GM12864 (cell line): Measurements from ENCODE around the gene NFIX.

Experiments used
- DNase-seq: peaks from one replicate; pipeline ENCODE4 v3.0.0-alpha.2; 2011; ENCODE audit warnings: low read depth
- H3K4me3 ChIP-seq: 2 replicates; pipeline ENCODE4 v1.5.1; 2011; ENCODE audit warnings: mild to moderate bottlenecking, low read depth, low read length, control low read depth
- CTCF ChIP-seq: IDR thresholded peaks from 2 replicates; pipeline ENCODE4 v1.5.1; 2011; ENCODE audit warnings: low read depth, mild to moderate bottlenecking, moderate library complexity, low read length, control low read depth, inconsistent platforms; ENCODE audit errors: missing control alignments

NFIX gene

GRCh38 chr19:13040232-13040947 lies 45.1 kb downstream of the NFIX start:
- no peak overlapping the region for H3K4me3 ChIP-seq
- no peak for TF ChIP-seq CTCF
- no peak for DNase-seq

DNA sequence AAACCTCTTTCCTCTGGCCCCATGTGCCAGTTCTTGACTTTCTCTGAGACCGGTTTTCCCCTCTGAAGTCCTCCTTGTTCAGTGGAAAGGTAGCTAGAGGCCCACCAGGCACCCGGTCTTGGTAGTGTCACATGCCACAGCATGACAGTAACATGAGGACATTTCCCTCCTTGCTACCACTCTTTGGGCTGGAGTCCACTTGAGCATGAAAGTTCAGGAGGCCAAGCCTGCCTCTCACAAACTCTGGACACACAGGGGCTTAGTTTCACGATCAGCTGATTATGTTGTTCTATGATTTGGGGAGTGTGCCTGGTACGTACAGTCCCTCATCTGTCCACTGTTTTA lies 45.6 kb downstream of the NFIX start:
- no peak for TF ChIP-seq CTCF
- no peak for DNase-seq

DNA sequence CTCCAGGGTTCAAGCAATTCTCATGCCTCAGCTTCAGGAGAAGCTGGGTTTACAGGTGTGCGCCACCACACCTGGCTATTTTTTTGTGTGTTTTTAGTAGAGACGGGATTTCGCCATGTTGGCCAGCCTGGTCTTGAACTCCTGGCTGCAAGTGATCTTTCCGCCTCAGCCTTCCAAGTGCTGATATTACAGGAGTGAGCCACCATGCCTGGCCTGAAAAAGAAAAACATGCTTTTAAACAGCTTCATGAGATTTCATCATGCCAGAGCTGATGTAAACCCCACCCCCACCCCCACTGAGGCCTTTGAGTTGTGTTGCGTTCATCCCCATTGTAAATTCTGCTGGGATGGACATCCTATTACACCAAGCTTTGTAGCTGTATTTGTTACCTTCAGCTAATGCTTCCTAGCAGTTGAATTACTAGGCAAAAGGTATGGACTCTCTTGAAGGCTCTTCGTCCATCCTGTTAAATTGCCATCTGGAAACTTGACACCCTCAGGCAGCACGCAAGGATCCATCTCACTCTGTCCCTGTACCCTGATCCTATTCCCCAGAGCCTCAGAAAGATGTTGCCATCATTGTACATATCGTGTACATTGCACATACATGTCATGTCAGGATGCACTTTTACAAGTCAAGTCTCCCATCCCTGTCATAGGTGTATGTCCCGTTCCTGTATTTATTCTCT lies 47.3 kb downstream of the NFIX start:
- H3K4me3 ChIP-seq = no peak overlapping the region
- TF ChIP-seq CTCF = no peak
- no peak for DNase-seq

More for the DNA sequence above, 45.6 kb downstream of the NFIX start:
- no peak overlapping the region for H3K4me3 ChIP-seq

DNA sequence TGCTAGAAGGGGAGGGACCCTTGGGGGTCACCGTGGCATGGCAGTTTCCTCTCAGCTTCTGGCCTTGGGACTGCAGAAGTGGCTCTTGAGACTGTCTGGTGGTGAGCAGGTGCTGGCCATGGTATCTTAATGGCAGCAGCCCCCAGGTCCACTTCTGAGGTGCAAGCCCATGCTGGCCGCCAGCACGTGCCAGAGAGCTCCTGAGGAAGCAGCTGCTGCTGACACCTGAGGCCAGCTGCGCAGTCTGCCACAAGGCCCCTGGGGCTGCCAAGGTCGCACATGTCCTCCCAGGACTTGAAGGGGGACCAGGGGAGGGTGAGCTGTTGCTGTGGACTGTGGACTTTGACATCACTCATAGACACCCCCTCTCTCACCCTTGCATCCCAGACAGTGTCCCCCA lies 48.0 kb downstream of the NFIX start:
- no peak for DNase-seq
- no peak for TF ChIP-seq CTCF
- H3K4me3 ChIP-seq = no peak overlapping the region

DNA sequence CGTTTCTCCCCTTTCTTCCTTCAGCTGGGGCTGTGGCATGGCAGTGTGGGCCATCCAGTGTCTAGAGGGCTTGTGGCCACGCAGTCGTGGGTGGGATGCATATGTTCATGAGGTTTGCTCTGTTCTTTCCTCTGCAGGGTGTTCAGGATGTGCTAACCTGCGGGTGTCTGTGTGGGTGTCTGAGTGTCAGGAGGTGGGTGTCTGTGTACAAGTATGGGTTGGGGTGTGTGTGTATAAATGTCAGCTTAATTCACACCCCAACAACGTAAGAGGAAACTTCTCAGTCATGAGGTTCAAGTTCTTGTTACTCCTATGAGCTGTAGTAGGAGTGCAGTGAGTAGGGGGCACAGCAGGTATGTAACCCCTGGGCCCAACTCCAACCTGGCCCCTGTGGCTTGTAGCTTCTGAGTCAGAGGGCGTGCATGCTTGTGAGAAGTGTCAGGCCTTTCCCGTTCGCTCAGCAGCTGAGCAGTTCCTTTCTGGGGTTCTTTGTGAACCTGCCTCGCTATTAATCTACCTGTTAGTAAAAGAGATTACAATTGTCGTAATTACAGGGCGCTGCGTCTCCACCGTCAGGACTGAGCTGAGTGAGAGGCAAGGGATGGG lies 49.1 kb downstream of the NFIX start:
- H3K4me3 ChIP-seq = no peak overlapping the region
- no peak for DNase-seq
- no peak for TF ChIP-seq CTCF

GRCh38 chr19:13045812-13046211 lies 50.5 kb downstream of the NFIX start:
- no peak for TF ChIP-seq CTCF
- no peak for DNase-seq

More at GRCh38 chr19:13045812-13046211, 50.5 kb downstream of the NFIX start:
- H3K4me3 ChIP-seq = no peak overlapping the region
